Right atrium auricular region (tissue), 2 donors: ENCODE measurements around the gene RXFP1. TPM values are rescaled to one million over a fixed set of nuclear protein-coding genes. Genes with fewer than 3 reads are reported as not detected.

ENCODE experiments used
- DNase-seq: peaks from one replicate; pipeline ENCODE4 v3.0.0-alpha.2; 2019; ENCODE audit warnings: low spot score
- H3K27ac ChIP-seq, 2 donors: fragments of 200-600 bp; sonication (generic); 1 replicate in 1 of 2; 2 replicates in 1 of 2; pipeline ENCODE4 v1.5.1; 2016 to 2019
- H3K27me3 ChIP-seq, 2 donors: fragments of 200-600 bp; sonication (generic); one replicate each; pipeline versions ENCODE4 v1.5.1 to v1.6.0; 2017 to 2019
- H3K36me3 ChIP-seq: fragments of 200-600 bp; sonication (generic); one replicate; pipeline ENCODE4 v1.5.1; 2016
- H3K4me1 ChIP-seq, 2 donors: fragments of 200-600 bp; sonication (generic); one replicate each; pipeline versions ENCODE4 v1.5.1 to v1.6.0; 2017 to 2019
- H3K4me3 ChIP-seq, 2 donors: fragments of 200-600 bp; sonication (generic); 1 replicate in 1 of 2; 2 replicates in 1 of 2; pipeline ENCODE4 v1.5.1; 2017 to 2019; ENCODE audit warnings: mild to moderate bottlenecking in 1 of 2, moderate library complexity in 1 of 2
- H3K9me3 ChIP-seq, 2 donors: fragments of 200-600 bp; sonication (generic); one replicate each; pipeline ENCODE4 v1.5.1; 2019
- total RNA-seq, 2 donors: library from RNA; depleted of rRNA; stranded (reverse); fragments of >200 nt; gene quantifications; one replicate each; pipeline ENCODE4 v1.1.0, GENCODE V29; 2016
- TF ChIP-seq, protein P1 (sequence below), 2 donors: fragments of 200-600 bp; sonication (generic); IDR thresholded peaks; one replicate each; pipeline ENCODE4 v1.5.1; 2019; ENCODE audit warnings: antibody characterized with exemption in 2 of 2

The RXFP1 gene
- total RNA-seq, 2 donors from 2014 or later, result not detected

DNA sequence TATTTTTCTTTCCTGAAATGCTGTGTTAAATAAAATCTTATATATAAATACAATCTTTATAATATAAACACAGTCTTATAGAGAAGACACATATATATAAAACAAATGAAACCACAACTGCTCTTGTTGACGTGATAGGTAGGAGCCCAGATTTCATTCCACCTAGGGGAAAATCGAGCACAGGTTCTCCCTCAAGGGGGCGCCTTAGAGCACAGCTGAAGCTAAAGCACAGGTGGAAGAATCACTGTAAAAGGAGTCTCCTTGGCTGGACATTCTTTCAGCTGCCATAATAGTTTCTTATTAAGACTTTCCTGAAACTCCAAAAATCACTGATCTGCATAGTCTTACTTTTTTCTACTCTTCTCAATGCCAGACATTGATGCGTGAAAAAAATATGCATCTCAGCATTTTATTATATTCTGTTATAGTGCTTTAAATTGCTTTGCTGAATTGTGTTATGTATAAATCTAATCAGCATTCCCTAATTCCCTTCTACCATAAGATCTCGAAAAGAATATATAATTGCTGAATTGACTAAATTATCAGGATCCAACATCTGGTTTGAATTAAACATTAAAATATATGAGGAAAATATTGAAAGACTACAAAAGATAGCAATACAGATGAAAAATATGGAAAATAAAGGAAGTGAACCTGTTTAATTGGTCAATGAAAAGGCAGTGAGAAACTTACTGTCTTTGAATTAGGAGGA lies 25.5 kb upstream of the RXFP1 start:
- no peak overlapping the region for H3K27ac ChIP-seq
- TF ChIP-seq, protein P1, sequence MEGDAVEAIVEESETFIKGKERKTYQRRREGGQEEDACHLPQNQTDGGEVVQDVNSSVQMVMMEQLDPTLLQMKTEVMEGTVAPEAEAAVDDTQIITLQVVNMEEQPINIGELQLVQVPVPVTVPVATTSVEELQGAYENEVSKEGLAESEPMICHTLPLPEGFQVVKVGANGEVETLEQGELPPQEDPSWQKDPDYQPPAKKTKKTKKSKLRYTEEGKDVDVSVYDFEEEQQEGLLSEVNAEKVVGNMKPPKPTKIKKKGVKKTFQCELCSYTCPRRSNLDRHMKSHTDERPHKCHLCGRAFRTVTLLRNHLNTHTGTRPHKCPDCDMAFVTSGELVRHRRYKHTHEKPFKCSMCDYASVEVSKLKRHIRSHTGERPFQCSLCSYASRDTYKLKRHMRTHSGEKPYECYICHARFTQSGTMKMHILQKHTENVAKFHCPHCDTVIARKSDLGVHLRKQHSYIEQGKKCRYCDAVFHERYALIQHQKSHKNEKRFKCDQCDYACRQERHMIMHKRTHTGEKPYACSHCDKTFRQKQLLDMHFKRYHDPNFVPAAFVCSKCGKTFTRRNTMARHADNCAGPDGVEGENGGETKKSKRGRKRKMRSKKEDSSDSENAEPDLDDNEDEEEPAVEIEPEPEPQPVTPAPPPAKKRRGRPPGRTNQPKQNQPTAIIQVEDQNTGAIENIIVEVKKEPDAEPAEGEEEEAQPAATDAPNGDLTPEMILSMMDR (IDR thresholded peaks at IDR 0.05), result peak in 1 of 2 donors; percentile 55
- no peaks in the 10 kb centered on the region for H3K9me3 ChIP-seq
- no peaks in the 10 kb centered on the region for H3K36me3 ChIP-seq
- H3K27me3 ChIP-seq, result no peaks in the 10 kb centered on the region
- no peak for DNase-seq
- H3K4me1 ChIP-seq, result no peaks in the 10 kb centered on the region
- H3K4me3 ChIP-seq, result no peak overlapping the region

DNA sequence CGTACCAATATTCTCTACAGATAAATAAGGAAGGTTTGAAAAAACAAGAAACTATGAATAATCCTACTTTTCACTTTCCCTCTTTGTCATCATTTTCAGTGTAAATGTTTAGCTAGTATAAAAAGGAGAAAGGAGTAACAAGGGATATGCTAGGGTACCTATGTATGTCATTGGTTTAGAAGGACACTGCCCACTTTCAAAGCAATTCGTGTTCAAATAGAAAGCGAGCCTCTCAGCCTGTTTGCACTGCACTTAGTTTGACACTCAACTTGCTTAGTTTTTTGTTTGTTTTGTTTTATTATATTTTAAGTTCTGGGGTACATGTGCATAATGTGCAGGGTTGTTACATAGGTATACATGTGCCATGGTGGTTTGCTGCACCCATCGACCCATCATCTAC lies 21.6 kb upstream of the RXFP1 start:
- no peaks in the 10 kb centered on the region for H3K27me3 ChIP-seq
- H3K9me3 ChIP-seq, result no peaks in the 10 kb centered on the region
- TF ChIP-seq, protein P1 (IDR thresholded peaks at IDR 0.05), result no peak
- H3K4me3 ChIP-seq, result no peak overlapping the region
- no peaks in the 10 kb centered on the region for H3K4me1 ChIP-seq
- no peak for DNase-seq
- no peak overlapping the region for H3K27ac ChIP-seq
- no peaks in the 10 kb centered on the region for H3K36me3 ChIP-seq

DNA sequence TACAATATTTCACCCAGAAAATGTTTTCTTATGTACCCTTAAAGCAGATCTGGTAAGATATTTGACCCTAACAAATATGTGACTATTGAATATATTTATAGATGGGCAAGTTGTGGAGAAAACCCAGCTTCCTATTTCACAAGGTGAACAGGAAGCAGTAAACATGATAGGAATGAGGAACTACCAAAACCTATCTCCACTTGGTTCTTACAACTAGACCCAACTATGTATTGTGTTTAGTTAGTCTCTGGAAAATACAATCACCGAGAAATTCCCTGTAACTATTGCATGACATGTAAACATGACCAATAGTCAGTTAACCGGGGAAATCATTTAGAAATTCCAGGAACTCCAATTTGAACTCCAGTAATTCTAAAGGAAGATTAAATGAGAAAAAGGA lies 8.4 kb upstream of the RXFP1 start:
- no peaks in the 10 kb centered on the region for H3K27me3 ChIP-seq
- H3K27ac ChIP-seq, result no peak overlapping the region
- TF ChIP-seq, protein P1 (IDR thresholded peaks at IDR 0.05), result no peak
- no peaks in the 10 kb centered on the region for H3K36me3 ChIP-seq
- DNase-seq, result no peak
- H3K9me3 ChIP-seq, result no peaks in the 10 kb centered on the region
- H3K4me3 ChIP-seq, result no peak overlapping the region
- H3K4me1 ChIP-seq, result no peaks in the 10 kb centered on the region

DNA sequence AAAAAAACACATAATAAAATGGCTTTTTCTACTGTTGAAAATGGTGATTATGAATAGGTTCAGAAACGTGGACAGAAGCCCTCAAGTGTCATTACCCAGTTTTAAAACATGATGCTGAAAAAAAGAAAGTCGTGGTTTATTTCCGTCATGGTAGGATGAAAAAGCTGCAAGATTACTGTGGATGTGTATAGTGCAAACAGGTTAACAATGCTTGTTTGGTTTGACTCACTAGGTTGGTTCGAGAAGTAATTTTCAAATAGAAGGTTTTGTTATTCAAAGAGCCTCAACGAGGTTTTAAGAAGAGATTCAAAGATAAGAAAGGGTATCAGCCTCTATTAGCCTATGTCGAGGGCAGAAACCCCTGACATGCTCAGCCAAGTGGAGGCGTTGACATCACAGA lies 2.5 kb upstream of the RXFP1 start:
- no peaks in the 10 kb centered on the region for H3K9me3 ChIP-seq
- no peaks in the 10 kb centered on the region for H3K36me3 ChIP-seq
- H3K27me3 ChIP-seq, result no peaks in the 10 kb centered on the region
- no peaks in the 10 kb centered on the region for H3K4me1 ChIP-seq
- no peak overlapping the region for H3K27ac ChIP-seq
- DNase-seq, result no peak
- TF ChIP-seq, protein P1 (IDR thresholded peaks at IDR 0.05), result no peak
- H3K4me3 ChIP-seq, result no peak overlapping the region

DNA sequence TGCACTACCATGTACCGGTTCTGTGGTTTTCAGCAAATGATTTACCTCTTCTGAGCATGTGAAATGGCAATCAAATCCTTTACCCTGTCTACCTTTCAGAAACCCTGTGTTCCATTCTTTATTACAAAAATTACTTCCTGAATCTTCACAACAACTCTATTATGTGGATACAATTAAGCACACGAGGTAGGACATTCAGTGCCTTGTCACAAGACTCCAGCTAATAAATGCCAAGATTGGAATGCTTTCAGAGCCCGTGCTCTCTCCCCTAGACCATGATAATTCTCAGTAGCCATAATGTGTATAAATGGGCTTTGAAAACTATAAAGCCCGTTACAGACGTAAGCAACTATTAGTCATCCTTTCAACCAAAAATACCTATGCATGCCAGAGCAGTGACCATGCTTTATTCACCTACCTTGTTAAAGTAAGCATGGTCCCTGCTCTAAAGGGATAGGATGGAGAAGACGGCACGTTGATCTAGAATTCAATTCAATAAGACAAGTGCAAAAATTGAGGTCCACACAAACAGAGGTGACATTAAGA lies 2.4 kb downstream of the RXFP1 start:
- DNase-seq, result no peak
- Histone ChIP-seq H3K4me3 (no peak overlapping the region), H3K27ac (no peak overlapping the region), H3K4me1 (no peaks in the 10 kb centered on the region), H3K9me3 (no peaks in the 10 kb centered on the region), H3K36me3 (no peaks in the 10 kb centered on the region), H3K27me3 (no peaks in the 10 kb centered on the region)
- TF ChIP-seq, protein P1 (IDR thresholded peaks at IDR 0.05), result no peak

DNA sequence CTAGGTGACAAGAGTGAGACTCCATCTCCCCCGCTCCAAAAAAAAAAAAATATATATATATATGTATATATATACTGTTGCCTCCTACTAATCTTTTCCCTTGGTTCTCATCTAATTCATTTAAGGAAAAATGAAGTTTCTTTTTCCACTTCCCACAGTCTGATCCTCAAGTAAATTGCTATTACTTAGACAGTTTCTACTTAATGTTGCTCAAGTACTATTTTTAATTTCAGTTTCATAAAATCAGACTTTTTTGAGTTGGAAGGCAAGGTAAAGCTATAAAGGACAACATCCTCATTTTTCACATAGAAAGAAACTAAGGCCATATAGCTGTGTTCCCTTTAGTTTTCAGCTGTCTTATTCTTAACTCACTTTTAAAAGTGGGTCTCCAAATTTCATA lies 5.8 kb downstream of the RXFP1 start:
- TF ChIP-seq, protein P1 (IDR thresholded peaks at IDR 0.05), result no peak
- Histone ChIP-seq H3K4me1 (no peaks in the 10 kb centered on the region), H3K36me3 (no peaks in the 10 kb centered on the region), H3K9me3 (no peaks in the 10 kb centered on the region), H3K27me3 (no peaks in the 10 kb centered on the region), H3K27ac (no peak overlapping the region), H3K4me3 (no peak overlapping the region)
- DNase-seq, result no peak
